Left ventricle myocardium superior (tissue), 1 donor: Measurements from ENCODE around the gene STXBP1. TPM values are rescaled to one million over a fixed set of nuclear protein-coding genes. Genes with fewer than 3 reads are reported as not detected.
A peak's percentile ranks its signal among the peaks of the same experiment; 100 is the strongest.
"Not testable (repeated sequence)": the region's sequence is repeated elsewhere in the genome, so short reads cannot be mapped to it uniquely, and the experiment has no call there.

Experiments
- ATAC-seq: fragments of 200-7000 bp; cut with Tn5 transposase; one replicate; pipeline ENCODE4 v1.9.1; 2020; ENCODE audit warnings: mild to moderate bottlenecking, moderate library complexity
- DNase-seq: peaks from one replicate; pipeline ENCODE4 v3.0.0-alpha.2; 2020
- intact Hi-C: fragments of 100-400 bp; cut with micrococcal nuclease; formaldehyde crosslinking; loops from one replicate; pipeline ENCODE4 v1.11.0; 2022
- total RNA-seq: library from RNA; stranded (reverse); fragmentation: NEBNext Ultra II Directional; extraction: Animal tissue kit (Norgen Biotek cat#: 25700); gene quantifications from one replicate; pipeline ENCODE4 v1.2.1, GENCODE V29; 2021
- donor health status: DM: no; HTN: yes; CAD: no; lungs with severe emphysema.

STXBP1 gene
- total RNA-seq, 1 donor from 2014 or later = 49.4 TPM

DNA sequence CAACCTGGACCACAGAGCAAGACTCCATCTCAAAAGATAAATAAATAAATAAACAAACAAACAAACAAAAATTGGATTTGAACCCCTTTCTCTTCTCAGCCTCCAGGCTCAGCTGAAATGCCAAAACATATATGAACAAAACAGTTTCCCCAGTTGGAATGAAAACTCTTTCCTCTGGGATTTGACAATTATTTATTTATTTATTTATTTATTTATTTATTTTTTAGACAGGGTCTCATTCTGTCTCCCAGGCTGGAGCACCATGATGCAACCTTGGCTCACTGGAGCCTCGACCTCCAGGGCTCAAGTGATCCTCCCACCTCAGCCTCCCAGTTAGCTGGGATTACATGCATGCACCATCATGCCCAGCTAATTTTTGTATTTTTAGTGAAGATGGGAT is 6.0 kb upstream of the STXBP1 start:
- intact Hi-C loops = no loop called here
- DNase-seq (no peak), ATAC-seq (no peak)

DNA sequence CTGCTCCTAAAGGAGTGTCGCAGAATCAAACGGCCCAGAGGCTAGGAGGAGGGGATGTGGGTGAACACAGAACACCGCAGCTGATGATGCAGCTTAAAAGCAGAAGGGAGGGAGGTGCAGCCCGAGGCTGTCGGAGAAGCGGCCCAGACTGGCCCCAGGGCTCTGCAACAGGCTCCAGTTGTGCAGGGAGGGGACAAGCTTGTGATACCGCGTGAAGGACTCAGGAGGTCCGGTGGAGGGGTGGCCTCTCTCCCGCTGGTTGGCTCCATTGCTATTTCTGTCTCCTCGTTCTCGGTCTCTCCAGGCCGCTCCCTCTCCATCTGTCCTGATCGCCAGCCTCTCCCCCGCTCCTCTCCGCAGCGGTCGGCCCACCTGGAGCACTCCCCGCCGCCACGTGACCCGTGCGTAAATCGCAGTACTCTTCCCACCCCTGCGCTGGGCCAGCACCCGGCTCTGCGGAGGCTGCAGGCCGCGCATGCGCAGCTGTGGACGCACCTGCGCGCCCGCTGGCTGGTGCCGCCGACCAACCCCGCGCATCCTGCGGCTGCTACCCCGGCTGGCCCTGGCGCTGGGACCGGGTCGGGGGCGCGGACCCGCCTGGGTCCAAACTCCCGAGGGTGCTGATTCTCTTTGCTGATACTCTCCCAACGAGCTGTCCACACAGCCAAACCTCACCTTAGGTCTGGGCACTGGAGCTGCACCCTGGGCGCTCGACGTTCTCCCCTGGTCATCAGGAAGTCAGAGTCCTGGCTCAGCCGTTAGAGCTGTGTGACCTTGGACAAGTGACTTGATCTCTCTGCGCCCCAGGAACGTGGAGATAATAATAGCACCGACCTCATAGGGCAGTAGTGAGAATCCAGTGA is 3.7 kb upstream of the STXBP1 start:
- ATAC-seq = peak; percentile 71

DNA sequence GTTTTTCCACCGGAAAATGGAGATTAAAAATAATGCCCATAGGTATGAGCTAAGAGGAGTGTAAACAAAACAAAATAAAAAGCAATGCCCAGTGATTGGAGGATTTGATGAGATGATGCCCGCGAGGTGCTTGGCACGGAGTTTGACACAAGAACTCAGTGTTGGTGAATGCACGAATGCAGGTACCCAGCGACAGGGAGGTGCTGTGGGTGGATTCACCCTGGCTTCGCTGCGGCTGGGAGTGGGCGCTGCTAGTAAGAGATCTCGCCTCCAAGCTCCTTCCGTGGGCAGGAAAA is 526 bp upstream of the STXBP1 start:
- ATAC-seq (peak; percentile 1), DNase-seq (no peak)
- intact Hi-C loops = no loop called here

More for the DNA sequence above, 3.7 kb upstream of the STXBP1 start:
- peak; percentile 88 for DNase-seq
- intact Hi-C loops = no loop called here

GRCh38 chr9:127612939-127613582 is 984 bp downstream of the STXBP1 start:
- intact Hi-C loops = no loop called here
- DNase-seq = peak; percentile 85
- ATAC-seq = peak; percentile 60

DNA sequence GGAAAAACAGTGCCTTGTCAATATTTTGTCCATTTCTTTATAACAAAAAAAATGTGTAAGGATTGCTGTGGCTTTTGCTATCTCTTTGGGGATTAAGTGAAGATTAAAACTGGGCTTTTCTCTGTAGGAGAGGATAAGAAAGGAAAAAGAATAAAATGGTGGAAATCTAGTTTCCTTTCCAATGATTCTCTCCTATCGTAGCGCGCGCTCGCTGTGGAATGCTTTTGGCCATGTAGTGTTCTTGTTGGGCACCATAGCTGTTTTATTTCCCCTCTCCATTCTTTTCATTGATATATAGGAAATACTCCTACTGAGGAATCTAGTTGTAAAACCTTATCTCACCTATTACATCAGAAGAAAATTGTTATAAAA is 1.5 kb downstream of the STXBP1 start:
- no peak for ATAC-seq
- intact Hi-C loops = no loop called here
- DNase-seq = no peak

GRCh38 chr9:127614961-127615360 is 2.9 kb downstream of the STXBP1 start:
- intact Hi-C loops = no loop called here
- DNase-seq (no peak), ATAC-seq (no peak)

- ATAC-seq, DNase-seq, intact Hi-C loops: not testable (repeated sequence)
These were observed 9.4 kb downstream of the STXBP1 start for GRCh38 chr9:127621339-127621970.

DNA sequence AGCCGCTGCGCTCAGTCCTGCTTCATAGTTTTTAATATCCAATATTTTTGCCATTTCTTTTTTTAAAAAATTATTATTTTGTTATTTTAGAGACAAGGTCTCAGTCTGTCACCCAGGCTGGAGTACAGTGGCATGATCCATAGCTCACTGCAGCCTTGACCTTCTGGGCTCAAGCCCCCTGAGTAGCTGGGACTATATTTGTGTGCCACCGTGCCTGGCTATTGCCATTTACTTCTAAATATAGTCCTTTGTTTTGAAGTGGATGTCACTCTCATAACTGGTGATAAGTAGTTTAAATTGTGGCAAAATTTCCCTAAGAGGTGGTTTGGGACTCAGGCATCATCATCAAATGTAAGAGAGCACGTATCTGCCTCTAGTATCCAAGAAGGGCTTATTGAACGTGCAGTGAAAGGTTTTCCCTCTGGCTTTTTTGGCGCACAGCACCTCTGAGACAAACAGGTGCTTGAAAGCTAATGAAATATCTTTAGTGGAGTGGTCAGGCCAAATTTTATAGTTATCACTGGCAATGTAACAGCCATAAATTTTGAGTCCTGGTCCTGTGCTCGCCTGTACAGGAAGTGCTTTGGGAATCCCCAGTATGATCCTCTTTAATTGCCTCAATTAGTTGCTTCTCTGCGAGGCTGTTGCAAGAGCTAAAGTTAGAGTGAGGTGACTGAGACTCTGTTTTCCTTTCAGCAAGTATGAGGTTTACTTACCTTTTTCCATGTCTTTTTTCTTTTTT is 14.8 kb downstream of the STXBP1 start:
- ATAC-seq = peak; percentile 47
- intact Hi-C loops = no loop called here
- no peak for DNase-seq

- no peak for ATAC-seq
- DNase-seq = no peak
- intact Hi-C loops = no loop called here
These were observed 15.4 kb downstream of the STXBP1 start for GRCh38 chr9:127627494-127627855.

GRCh38 chr9:127628758-127629467 is 16.8 kb downstream of the STXBP1 start:
- intact Hi-C loops = no loop called here
- DNase-seq = peak; percentile 77
- peak; percentile 82 for ATAC-seq

DNA sequence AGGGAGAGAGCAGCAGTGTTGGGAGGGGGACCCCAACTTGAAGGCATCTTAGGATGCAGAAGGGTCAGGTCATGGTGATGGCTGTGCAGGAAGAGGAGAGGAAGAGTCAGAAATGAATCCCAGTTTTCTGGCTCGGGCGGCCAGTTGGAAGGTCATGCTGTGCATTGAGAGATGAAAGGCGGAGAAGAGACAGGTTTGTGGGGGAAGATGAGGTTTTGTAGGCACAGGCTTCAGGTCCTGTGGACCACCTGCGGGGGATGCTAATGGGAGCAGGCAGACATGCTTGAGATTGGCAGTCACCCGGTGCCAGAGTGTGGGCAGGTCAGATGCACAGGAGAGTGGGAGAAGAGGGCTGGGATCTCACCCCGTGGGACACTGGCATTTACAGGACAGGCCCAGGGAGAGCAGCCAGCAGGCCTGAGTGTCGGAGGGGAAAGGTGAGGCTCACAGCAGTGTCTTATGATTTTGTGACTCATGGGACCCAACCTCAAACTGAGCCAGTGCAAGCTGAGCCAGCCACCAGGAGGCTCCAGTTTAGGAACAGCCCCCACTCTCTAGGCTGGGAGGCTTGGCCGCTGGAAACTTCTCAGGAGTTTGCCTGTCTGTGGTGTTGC is 17.5 kb downstream of the STXBP1 start:
- intact Hi-C loops = no loop called here
- ATAC-seq (peak; percentile 33), DNase-seq (peak; percentile 29)

DNA sequence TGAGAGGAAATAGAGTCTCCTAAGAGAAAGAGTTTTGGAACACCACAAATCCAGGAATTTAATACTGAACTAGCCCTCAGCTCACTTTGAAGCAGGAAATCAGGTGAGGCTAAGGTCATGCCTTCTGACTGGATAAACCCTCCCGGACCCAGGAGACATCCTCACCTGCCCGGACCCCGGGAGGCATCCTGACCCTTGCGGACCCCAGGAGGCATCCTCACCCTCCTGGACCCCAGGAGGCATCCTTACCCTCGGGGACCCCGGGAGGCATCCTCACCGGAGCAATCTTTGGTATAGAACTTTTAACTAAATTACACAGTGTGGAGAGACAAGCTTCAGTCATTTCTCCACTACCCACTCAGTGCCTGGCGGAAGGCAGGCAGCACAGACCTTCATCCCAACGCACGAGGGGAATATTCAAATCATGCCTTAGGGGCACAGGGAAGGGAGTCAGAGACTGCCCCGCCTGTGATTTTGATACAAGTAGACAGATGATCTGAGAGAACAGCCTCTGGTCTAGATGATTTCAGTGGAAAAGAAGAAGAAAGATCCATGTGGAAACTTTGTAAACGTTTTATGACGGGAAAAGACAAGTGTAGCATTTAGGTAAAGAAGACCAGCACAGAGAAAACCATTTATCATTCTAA is 21.3 kb downstream of the STXBP1 start:
- DNase-seq = no peak
- ATAC-seq = no peak

DNA sequence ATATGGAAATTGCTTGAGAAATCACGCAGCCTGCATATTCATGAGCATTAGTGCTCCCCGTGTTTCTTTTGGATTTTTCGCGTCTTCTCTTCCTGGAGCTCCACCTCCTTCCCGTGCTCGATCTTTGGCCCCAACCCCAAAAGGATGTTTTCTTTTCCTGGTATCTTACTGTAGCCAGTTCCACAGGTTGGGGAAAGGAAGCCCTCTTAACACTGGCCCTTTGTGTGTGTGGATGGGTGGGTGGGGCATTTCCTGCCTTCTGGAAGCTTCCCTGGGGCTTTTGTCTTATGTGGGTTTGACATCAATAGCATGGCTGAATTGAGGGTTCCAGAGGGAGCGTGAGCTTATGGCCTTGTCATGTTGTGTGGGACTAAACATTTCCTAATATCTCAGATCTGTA is 21.9 kb downstream of the STXBP1 start:
- intact Hi-C loops = no loop called here
- ATAC-seq (peak; percentile 55), DNase-seq (no peak)

More for the DNA sequence above, 21.3 kb downstream of the STXBP1 start:
- intact Hi-C loops = no loop called here

DNA sequence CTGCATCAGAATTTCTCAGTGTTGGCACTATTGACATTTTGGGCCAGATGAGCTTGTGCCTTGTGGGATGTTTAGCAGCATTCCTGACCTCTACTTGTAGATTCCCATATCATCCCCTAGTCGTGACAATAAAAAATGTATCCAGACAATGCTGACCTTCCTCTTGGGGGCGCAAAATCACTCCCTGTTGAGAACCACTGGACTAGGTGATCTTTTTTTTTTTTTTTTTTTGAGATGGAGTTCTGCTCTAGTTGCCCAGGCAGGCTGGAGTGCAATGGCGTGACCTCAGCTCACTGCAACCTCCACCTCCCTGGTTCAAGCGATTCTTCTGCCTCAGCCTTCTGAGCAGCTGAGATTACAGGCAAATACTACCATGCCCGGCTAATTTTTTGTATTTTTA is 22.6 kb downstream of the STXBP1 start:
- ATAC-seq (no peak), DNase-seq (no peak)
- intact Hi-C loops = no loop called here

GRCh38 chr9:127635201-127635735 is 23.2 kb downstream of the STXBP1 start:
- ATAC-seq = no peak
- intact Hi-C loops = no loop called here
- DNase-seq = no peak

DNA sequence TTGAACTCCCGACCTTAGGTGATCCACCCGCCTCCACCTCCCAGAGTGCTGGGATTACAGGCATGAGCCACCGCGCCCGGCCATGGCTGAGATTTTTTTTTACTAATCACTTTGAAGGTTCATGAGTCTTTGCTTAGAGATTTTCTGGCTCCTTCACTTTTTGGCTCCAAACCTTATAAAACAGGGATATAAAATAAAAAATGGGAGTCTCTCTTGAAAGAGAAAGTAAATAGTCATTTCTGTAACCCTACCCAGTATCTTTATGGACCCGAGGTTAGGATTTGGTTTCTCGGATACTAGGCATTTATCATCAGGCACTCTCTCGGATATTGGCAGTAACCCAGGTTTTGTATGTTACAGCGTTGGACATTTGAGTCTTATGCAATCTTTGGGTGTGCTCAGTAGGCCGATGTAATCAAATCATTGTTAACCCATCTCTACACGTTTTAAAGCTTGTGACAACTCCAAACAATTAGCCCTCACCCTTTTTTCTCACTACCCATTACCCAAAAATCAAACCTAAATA is 25.3 kb downstream of the STXBP1 start:
- intact Hi-C loops = no loop called here
- DNase-seq (no peak), ATAC-seq (peak; percentile 69)

GRCh38 chr9:127640908-127641545 is 28.9 kb downstream of the STXBP1 start:
- ATAC-seq (no peak), DNase-seq (no peak)
- intact Hi-C loops = no loop called here
